PFSK-1 (cell line): Measurements from ENCODE around the gene DCAF8.
A peak's percentile ranks its signal among the peaks of the same experiment; 100 is the strongest.

Experiments
- FOXP2 ChIP-seq: optimal IDR thresholded peaks from 2 replicates; pipeline ENCODE3; 2011; ENCODE audit warnings: borderline replicate concordance, control low read depth, inconsistent platforms; ENCODE audit not compliant: insufficient read depth; ENCODE audit errors: extremely low read length, extremely low read depth
- POLR2AphosphoS5 ChIP-seq: IDR thresholded peaks from 2 replicates; pipeline ENCODE4 v1.6.1; 2012; ENCODE audit warnings: low read depth, mild to moderate bottlenecking, control low read depth, low read length, moderate library complexity
- SIN3A ChIP-seq: IDR thresholded peaks from 2 replicates; pipeline ENCODE4 v1.6.1; 2012; ENCODE audit warnings: mild to moderate bottlenecking, low read length, moderate library complexity, borderline replicate concordance; ENCODE audit not compliant: insufficient read depth
- TAF1 ChIP-seq: IDR thresholded peaks from 2 replicates; pipeline ENCODE4 v1.6.1; 2012; ENCODE audit warnings: low read length, control low read depth, borderline replicate concordance; ENCODE audit not compliant: insufficient read depth
- TF ChIP-seq, protein P1 (sequence below), 2 experiments: IDR thresholded peaks; 2 replicates each; pipeline versions ENCODE4 v1.6.1 to v1.8.0; 2011 to 2012; ENCODE audit warnings: low read depth in 2 of 2, low read length in 2 of 2, control low read depth in 1 of 2, inconsistent platforms in 1 of 2, mild to moderate bottlenecking in 1 of 2, moderate library complexity in 1 of 2; ENCODE audit not compliant: insufficient read depth in 1 of 2

The DCAF8 gene

DNA sequence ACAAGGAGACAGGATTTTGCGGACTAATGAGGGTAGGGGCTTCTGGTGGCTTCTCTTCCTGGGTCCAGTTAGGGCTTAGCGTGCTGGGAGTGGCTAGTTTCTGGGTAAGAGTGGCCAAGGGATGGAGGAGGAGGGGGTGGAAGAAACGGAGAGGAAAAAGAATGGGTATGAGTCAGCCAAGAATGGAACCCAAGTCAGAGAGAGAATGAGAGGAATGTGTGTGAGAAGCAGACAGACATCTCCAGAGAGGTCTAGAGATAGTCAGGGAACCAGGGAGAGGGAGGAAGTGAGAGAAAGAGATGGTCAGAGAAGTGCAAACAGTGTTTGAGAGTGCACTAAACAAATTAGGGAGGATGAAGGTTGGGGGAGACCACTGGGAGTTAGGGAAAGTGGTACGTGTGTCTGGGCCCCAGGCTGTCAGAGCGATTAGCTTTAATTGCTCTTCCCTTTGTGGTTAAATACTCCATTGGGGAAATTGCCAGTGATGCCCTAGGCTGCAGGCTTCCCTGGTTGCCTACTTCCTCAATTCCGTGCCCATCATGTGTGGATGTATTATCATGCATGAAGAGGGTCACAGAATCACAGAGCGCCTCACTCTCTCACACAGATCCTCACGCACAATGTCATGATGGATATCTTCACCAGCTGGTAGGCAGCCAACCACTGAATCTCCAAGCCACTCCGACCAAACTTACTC is 55.8 kb downstream of the DCAF8 start:
- no peak for TF ChIP-seq TAF1
- TF ChIP-seq, protein P1, sequence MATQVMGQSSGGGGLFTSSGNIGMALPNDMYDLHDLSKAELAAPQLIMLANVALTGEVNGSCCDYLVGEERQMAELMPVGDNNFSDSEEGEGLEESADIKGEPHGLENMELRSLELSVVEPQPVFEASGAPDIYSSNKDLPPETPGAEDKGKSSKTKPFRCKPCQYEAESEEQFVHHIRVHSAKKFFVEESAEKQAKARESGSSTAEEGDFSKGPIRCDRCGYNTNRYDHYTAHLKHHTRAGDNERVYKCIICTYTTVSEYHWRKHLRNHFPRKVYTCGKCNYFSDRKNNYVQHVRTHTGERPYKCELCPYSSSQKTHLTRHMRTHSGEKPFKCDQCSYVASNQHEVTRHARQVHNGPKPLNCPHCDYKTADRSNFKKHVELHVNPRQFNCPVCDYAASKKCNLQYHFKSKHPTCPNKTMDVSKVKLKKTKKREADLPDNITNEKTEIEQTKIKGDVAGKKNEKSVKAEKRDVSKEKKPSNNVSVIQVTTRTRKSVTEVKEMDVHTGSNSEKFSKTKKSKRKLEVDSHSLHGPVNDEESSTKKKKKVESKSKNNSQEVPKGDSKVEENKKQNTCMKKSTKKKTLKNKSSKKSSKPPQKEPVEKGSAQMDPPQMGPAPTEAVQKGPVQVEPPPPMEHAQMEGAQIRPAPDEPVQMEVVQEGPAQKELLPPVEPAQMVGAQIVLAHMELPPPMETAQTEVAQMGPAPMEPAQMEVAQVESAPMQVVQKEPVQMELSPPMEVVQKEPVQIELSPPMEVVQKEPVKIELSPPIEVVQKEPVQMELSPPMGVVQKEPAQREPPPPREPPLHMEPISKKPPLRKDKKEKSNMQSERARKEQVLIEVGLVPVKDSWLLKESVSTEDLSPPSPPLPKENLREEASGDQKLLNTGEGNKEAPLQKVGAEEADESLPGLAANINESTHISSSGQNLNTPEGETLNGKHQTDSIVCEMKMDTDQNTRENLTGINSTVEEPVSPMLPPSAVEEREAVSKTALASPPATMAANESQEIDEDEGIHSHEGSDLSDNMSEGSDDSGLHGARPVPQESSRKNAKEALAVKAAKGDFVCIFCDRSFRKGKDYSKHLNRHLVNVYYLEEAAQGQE (IDR thresholded peaks at IDR 0.05; ENCODE audit: insufficient read depth in 1 of 2, low read depth in 2 of 2, low read length in 2 of 2) = no peak

DNA sequence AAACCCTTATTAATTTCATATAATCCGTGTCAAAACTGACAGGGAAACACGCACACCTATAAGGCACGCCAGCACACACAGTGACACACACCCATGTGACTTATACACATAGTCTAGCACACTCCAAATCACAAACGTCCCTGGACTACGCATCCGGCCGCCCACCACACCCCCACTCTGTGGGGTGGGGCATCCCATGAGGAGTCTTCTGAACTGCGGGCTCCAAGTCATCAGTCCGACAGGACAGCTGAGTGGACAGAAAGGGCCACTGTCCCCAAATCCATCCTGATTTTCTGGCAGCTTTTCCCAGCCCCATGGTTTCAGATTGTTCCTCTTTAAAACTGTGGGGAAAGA is 56.3 kb downstream of the DCAF8 start:
- TF ChIP-seq SIN3A (peak; percentile 71; the same call in 1 of the 2 replicates), TAF1 (peak; percentile 33; the same call in 1 of the 2 replicates)
- TF ChIP-seq, protein P1 (IDR thresholded peaks at IDR 0.05; ENCODE audit: insufficient read depth in 1 of 2, low read depth in 2 of 2, low read length in 2 of 2) = no peak

DNA sequence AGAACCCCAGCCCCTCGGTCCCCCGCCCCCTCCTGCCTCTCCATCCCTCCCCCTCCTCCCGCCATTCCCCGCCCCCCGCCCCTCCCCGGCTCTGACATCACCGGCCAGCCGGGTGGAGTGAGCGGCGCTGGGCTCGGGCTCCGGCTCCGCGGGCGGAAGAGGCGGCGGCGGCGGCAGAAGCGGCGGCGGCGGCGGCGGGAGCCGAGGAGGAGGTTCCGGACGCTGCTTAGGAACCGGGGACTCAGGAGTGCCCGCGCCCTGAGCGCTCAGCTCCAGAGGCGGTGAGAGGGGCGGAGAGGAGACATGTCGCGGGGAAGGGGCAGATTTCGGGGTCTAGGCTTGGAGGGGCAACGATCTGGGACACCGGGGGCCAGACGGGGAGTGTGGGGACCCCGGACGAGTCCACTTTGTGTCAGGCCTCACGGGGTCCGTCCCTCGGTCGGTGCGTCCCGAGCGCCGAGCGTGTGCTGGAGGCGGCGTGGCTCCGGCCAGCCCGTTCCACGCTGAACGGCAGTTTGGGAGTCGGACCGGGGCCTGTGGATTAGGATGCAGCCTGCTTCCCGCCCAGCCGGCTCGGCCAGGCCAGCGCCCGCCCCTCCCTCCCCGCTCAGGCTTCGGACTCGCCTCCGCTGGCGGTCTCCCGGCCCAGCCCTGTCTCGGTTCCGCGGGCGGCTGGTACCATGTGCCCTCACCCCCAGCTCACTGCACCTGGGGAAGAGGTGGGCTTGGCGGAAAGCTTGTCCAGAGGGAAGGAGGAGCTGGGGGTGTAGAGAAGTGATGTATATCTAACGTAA is 56.9 kb downstream of the DCAF8 start, which contains the start of gene PEA15:
TSS of gene PEA15 (plus strand) at position 143 of the 794 bp plus-strand sequence. CDS start 6,161 bp downstream, outside the sequence.
- TF ChIP-seq POLR2AphosphoS5 (0 out of 2 replicates have a peak, but pooled peaks have one; percentile 32), FOXP2 (no peak), TAF1 (no peak), SIN3A (no peak)
- TF ChIP-seq, protein P1 (IDR thresholded peaks at IDR 0.05; ENCODE audit: insufficient read depth in 1 of 2, low read depth in 2 of 2, low read length in 2 of 2) = no peak

DNA sequence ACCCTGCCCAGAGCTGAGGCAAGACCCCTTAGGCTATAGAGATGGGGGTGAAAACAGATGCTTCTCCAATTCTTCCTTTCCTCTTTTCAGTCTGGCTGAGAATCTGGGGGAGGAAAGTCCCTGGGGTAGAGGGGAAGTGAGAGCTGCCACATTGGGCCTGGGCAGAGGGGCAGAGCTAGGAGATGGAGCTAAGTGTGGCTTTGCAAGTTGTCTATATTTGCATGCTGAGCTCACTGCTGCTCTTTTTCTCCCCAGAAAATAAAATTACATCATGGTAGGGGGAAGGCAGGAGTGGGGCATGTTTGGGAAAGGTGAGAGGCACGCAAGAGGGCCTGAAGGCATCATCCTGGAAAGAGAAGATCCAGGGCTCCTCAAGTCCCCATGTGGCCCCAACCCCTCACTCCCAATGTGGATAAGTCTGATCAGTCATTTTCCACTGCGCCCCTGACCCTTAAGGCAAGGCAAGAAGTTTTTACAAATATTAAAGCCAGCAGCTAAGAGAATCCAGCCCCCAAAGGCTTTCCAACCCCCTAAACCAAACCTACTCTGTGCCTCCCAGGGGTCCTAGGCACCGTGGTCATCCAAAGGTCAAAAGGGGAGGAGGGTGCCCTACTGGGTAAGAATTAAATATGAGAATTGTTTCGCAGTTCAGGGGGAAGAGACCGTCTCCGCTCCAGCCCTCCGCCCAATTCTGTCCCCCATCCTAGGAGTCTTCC is 57.7 kb downstream of the DCAF8 start:
- no peak for TF ChIP-seq FOXP2
- TF ChIP-seq, protein P1 (IDR thresholded peaks at IDR 0.05; ENCODE audit: insufficient read depth in 1 of 2, low read depth in 2 of 2, low read length in 2 of 2) = no peak
- TF ChIP-seq POLR2AphosphoS5 = no peak
- TF ChIP-seq SIN3A = no peak
- TF ChIP-seq TAF1 = no peak
